ENCODE measurements around the gene ACLY. TPM values are rescaled to one million over a fixed set of nuclear protein-coding genes. Genes with fewer than 3 reads are reported as not detected.

The ACLY gene
- total and polyA plus RNA-seq, 2 of the 13 experiments (the other 11 are each of a cell fraction or from before 2014, with no cell fraction given), result 111 to 218 TPM

GRCh38 chr17:41966463-41967140, 47.9 kb upstream of the ACLY start, which contains the start of gene CNP (continued):
- peak; percentile 87; the same call in 1 of the 2 replicates for TF ChIP-seq ARHGAP35 (CRISPR knock-in tag; IDR thresholded peaks at IDR 0.05; ENCODE audit: borderline replicate concordance)
- TF ChIP-seq ZNF333 (CRISPR knock-in tag; IDR thresholded peaks at IDR 0.05; ENCODE audit: borderline replicate concordance), result no peak
- no peak for TF ChIP-seq XBP1 (CRISPR knock-in tag; IDR thresholded peaks at IDR 0.05)
- no peak; the same call in none of the 2 replicates for TF ChIP-seq HMG20B (CRISPR knock-in tag; conservative IDR thresholded peaks at IDR 0.05)
- TF ChIP-seq ZNF282 (IDR thresholded peaks at IDR 0.05; ENCODE audit: partially characterized antibody), result no peak
- TF ChIP-seq TOE1 (CRISPR knock-in tag; IDR thresholded peaks at IDR 0.05), result peak; percentile 64
- TF ChIP-seq SP1 (IDR thresholded peaks at IDR 0.05), result no peak
- TF ChIP-seq SP1 (CRISPR knock-in tag; IDR thresholded peaks at IDR 0.05), result peak; percentile 93
- no peak; the same call in 1 of the 2 replicates for TF ChIP-seq NR0B2 (CRISPR knock-in tag; IDR thresholded peaks at IDR 0.05)
- TF ChIP-seq ZNF879 (CRISPR knock-in tag; IDR thresholded peaks at IDR 0.05), result no peak
- TF ChIP-seq ZMYM4 (CRISPR knock-in tag; IDR thresholded peaks at IDR 0.05), result peak; percentile 78
- no peak for TF ChIP-seq NFYB (CRISPR knock-in tag; IDR thresholded peaks at IDR 0.05)
- peak; percentile 99 for TF ChIP-seq RBFOX2 (IDR thresholded peaks at IDR 0.05; ENCODE audit: low read depth, low read length)
- 0 out of 2 replicates have a peak, but pooled peaks have one; percentile 78 for TF ChIP-seq SMAD9 (CRISPR knock-in tag; IDR thresholded peaks at IDR 0.05)
- TF ChIP-seq, protein P1, sequence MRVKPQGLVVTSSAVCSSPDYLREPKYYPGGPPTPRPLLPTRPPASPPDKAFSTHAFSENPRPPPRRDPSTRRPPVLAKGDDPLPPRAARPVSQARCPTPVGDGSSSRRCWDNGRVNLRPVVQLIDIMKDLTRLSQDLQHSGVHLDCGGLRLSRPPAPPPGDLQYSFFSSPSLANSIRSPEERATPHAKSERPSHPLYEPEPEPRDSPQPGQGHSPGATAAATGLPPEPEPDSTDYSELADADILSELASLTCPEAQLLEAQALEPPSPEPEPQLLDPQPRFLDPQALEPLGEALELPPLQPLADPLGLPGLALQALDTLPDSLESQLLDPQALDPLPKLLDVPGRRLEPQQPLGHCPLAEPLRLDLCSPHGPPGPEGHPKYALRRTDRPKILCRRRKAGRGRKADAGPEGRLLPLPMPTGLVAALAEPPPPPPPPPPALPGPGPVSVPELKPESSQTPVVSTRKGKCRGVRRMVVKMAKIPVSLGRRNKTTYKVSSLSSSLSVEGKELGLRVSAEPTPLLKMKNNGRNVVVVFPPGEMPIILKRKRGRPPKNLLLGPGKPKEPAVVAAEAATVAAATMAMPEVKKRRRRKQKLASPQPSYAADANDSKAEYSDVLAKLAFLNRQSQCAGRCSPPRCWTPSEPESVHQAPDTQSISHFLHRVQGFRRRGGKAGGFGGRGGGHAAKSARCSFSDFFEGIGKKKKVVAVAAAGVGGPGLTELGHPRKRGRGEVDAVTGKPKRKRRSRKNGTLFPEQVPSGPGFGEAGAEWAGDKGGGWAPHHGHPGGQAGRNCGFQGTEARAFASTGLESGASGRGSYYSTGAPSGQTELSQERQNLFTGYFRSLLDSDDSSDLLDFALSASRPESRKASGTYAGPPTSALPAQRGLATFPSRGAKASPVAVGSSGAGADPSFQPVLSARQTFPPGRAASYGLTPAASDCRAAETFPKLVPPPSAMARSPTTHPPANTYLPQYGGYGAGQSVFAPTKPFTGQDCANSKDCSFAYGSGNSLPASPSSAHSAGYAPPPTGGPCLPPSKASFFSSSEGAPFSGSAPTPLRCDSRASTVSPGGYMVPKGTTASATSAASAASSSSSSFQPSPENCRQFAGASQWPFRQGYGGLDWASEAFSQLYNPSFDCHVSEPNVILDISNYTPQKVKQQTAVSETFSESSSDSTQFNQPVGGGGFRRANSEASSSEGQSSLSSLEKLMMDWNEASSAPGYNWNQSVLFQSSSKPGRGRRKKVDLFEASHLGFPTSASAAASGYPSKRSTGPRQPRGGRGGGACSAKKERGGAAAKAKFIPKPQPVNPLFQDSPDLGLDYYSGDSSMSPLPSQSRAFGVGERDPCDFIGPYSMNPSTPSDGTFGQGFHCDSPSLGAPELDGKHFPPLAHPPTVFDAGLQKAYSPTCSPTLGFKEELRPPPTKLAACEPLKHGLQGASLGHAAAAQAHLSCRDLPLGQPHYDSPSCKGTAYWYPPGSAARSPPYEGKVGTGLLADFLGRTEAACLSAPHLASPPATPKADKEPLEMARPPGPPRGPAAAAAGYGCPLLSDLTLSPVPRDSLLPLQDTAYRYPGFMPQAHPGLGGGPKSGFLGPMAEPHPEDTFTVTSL (CRISPR knock-in tag; IDR thresholded peaks at IDR 0.05; ENCODE audit: borderline replicate concordance), result 0 out of 2 replicates have a peak, but pooled peaks have one; percentile 34
- TF ChIP-seq POLR2AphosphoS2 (IDR thresholded peaks at IDR 0.05; ENCODE audit: low read depth, low read length), result peak; percentile 82
- no peak for TF ChIP-seq NR1H2 (CRISPR knock-in tag; IDR thresholded peaks at IDR 0.05; ENCODE audit: borderline replicate concordance, low read depth)
- no peak for TF ChIP-seq JARID2 (CRISPR knock-in tag; IDR thresholded peaks at IDR 0.05; ENCODE audit: insufficient replicate concordance)
- no peak; the same call in 1 of the 2 replicates for TF ChIP-seq NRL (CRISPR knock-in tag; IDR thresholded peaks at IDR 0.05; ENCODE audit: borderline replicate concordance)
- TF ChIP-seq WIZ (CRISPR knock-in tag; IDR thresholded peaks at IDR 0.05), result peak; percentile 56; the same call in 1 of the 2 replicates
- TF ChIP-seq ATF7-NPFF (CRISPR knock-in tag; IDR thresholded peaks at IDR 0.05; ENCODE audit: low read depth), result peak; percentile 82
- TF ChIP-seq, protein P2, sequence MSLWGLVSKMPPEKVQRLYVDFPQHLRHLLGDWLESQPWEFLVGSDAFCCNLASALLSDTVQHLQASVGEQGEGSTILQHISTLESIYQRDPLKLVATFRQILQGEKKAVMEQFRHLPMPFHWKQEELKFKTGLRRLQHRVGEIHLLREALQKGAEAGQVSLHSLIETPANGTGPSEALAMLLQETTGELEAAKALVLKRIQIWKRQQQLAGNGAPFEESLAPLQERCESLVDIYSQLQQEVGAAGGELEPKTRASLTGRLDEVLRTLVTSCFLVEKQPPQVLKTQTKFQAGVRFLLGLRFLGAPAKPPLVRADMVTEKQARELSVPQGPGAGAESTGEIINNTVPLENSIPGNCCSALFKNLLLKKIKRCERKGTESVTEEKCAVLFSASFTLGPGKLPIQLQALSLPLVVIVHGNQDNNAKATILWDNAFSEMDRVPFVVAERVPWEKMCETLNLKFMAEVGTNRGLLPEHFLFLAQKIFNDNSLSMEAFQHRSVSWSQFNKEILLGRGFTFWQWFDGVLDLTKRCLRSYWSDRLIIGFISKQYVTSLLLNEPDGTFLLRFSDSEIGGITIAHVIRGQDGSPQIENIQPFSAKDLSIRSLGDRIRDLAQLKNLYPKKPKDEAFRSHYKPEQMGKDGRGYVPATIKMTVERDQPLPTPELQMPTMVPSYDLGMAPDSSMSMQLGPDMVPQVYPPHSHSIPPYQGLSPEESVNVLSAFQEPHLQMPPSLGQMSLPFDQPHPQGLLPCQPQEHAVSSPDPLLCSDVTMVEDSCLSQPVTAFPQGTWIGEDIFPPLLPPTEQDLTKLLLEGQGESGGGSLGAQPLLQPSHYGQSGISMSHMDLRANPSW (CRISPR knock-in tag; IDR thresholded peaks at IDR 0.05; ENCODE audit: borderline replicate concordance), result no peak; the same call in 1 of the 2 replicates

Measured in HepG2 (cell line).